Measurements from ENCODE around the gene SELPLG.

The SELPLG gene

GRCh38 chr12:108580531-108580930, 53.2 kb downstream of the SELPLG start:
- H3K27ac ChIP-seq (replicated peaks): no peak overlapping the region
- H3K27me3 ChIP-seq (ENCODE audit: insufficient read depth, poor library complexity, severe bottlenecking): no peaks in the 10 kb centered on the region
- no peak for DNase-seq (ENCODE audit: low read depth in 1 of 2, low spot score in 1 of 2)
- TF ChIP-seq CTCF (IDR thresholded peaks at IDR 0.05; ENCODE audit: insufficient read depth, low read length) (no peak), REST (IDR thresholded peaks at IDR 0.05; ENCODE audit: insufficient replicate concordance, low read depth) (no peak), SPI1 (IDR thresholded peaks at IDR 0.05; ENCODE audit: borderline replicate concordance, low read depth) (no peak)
- no peak overlapping the region for H3K4me3 ChIP-seq (replicated peaks; ENCODE audit: insufficient read depth, low read length)

- no peak for TF ChIP-seq SPI1 (IDR thresholded peaks at IDR 0.05; ENCODE audit: borderline replicate concordance, low read depth)
- no peak for TF ChIP-seq REST (IDR thresholded peaks at IDR 0.05; ENCODE audit: insufficient replicate concordance, low read depth)
- no peak for TF ChIP-seq GABPA (IDR thresholded peaks at IDR 0.05; ENCODE audit: low read depth)
- no peak for TF ChIP-seq CTCF (IDR thresholded peaks at IDR 0.05; ENCODE audit: insufficient read depth, low read length)
- no peak for TF ChIP-seq POLR2AphosphoS5 (IDR thresholded peaks at IDR 0.05; ENCODE audit: low read depth)
- Histone ChIP-seq H3K4me3 (replicated peaks; ENCODE audit: insufficient read depth, low read length) (no peak overlapping the region), H3K27ac (replicated peaks) (no peak overlapping the region), H3K27me3 (ENCODE audit: insufficient read depth, poor library complexity, severe bottlenecking) (no peaks in the 10 kb centered on the region)
- no peak for DNase-seq (ENCODE audit: low read depth in 1 of 2, low spot score in 1 of 2)
Measured at GRCh38 chr12:108578813-108579212, 54.9 kb downstream of the SELPLG start.

- Histone ChIP-seq H3K4me3 (replicated peaks; ENCODE audit: insufficient read depth, low read length) (no peak overlapping the region), H3K27me3 (ENCODE audit: insufficient read depth, poor library complexity, severe bottlenecking) (no peaks in the 10 kb centered on the region)
Measured at GRCh38 chr12:108578264-108578663, 55.4 kb downstream of the SELPLG start.

More at GRCh38 chr12:108578264-108578663, 55.4 kb downstream of the SELPLG start:
- no peak for TF ChIP-seq SPI1 (IDR thresholded peaks at IDR 0.05; ENCODE audit: borderline replicate concordance, low read depth)
- TF ChIP-seq GABPA (IDR thresholded peaks at IDR 0.05; ENCODE audit: low read depth): no peak
- TF ChIP-seq REST (IDR thresholded peaks at IDR 0.05; ENCODE audit: insufficient replicate concordance, low read depth): no peak
- H3K27ac ChIP-seq (replicated peaks): no peak overlapping the region
- no peak for DNase-seq (ENCODE audit: low read depth in 1 of 2, low spot score in 1 of 2)
